G401 (cell line): ENCODE data around the gene NEXMIF. TPM values are rescaled to one million over a fixed set of nuclear protein-coding genes. Genes with fewer than 3 reads are reported as not detected.
"Not testable (repeated sequence)": the region's sequence is repeated elsewhere in the genome, so short reads cannot be mapped to it uniquely, and the experiment has no call there.

Experiments used
- DNase-seq: peaks from one replicate; pipeline ENCODE4 v3.0.0-alpha.2; 2015; ENCODE audit warnings: low spot score
- in situ Hi-C: cut with HindIII; loops from 2 replicates; pipeline ENCODE4 v1.10.0; 2016; ENCODE audit warnings: low sequenced_read_pairs, mixed read lengths
- total RNA-seq: library from RNA; depleted of rRNA; stranded (reverse); fragments of >200 nt; shearing (Covaris generic); gene quantifications from 2 replicates; pipeline ENCODE4 v1.2.3, GENCODE V29; 2014; rRNA removed

Gene NEXMIF
- total RNA-seq, 1 experiment from 2014 or later = not detected

DNA sequence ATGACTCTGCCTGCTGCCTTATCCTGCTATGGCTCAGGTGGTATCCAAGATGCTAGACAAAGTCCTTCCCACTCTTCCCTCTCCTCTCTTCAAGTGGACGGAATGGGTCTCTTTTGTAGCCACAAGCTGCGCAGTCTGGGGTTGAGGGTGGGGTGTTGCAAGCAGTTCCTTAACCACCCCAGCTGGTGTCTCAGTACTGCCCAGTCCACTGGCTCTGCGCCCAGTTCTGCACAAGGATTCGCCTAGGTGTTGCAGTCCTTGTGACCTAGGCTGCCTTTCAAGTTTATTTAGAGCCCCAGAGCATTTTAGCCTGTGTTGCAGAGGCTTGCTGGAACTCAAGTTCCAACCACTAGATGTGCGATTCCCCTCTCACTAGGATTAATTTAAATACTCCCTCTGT, 120.7 kb downstream of the NEXMIF start:
- no peak for DNase-seq
- in situ Hi-C loops = no loop called here

DNA sequence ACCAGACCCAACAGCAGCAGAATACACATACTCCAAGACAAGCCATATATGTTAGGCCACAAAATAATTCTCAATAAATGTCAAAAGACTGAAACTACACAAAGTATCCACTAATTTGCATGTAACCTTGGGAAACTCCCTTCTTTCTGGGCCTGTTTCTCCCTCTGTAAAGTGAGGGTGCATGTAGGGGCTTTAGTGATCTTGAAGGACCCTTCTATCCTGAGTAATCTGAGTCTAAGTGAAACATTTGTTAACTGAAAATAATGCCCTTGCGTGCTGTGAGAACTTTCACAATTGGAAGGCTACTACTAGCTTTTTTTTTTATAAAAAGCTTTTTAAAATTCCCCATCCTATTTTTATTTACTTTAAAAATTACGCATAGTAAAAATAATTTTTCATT, 125.2 kb downstream of the NEXMIF start:
- no peak for DNase-seq
- in situ Hi-C loops = no loop called here

DNA sequence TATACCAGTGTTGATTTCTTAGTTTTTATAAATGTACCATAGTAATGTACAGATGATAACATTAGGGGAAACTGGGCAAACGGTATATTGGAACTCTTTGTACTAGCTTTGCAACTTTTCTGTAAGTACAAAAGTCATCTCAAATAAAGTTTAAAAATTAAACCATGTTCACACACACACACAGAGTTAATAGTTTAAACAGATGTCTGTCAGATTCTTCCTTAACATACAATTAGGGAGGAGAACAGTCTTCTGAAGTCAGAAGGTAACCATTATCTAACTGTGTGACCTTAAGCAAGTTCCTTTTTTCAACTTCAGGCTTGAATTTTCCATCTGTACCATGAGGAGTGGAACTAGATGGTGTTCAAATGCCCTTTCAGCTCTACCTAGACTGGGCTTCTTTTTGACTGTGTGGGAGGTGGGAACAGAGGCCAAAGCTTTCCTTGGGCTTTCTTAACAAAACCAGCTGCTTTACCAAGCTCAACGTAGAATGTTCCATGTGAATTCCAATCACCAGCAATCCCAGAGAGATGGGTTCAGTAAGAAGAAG, 127.8 kb downstream of the NEXMIF start:
- DNase-seq = no peak
- in situ Hi-C loops = no loop called here

GRCh38 chrX:74788545-74789086, 136.6 kb downstream of the NEXMIF start:
- in situ Hi-C loops = no loop called here
- no peak for DNase-seq

DNA sequence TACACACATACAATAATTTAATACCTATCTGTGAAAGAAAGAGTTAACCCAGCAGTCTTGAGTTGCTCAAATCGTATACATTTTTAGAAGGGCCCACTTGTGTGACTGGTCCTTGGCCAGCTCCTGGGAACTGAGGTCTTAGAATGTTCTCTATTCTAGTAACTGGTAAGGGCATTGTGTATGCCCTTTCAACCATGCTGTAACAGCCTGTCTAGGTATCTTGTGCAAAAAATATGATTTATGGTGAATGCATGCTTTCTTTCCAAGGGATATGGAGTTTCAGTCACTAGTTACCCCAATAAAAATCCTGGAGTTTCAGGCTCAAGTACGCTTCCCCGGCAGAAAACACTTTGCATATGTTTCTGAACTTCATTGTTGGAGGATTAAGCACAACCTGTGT, 140.6 kb downstream of the NEXMIF start:
- no peak for DNase-seq
- in situ Hi-C loops = no loop called here

GRCh38 chrX:74781507-74782034, 143.7 kb downstream of the NEXMIF start:
- DNase-seq = no peak
- in situ Hi-C loops = no loop called here

GRCh38 chrX:74779175-74779574, 146.1 kb downstream of the NEXMIF start:
- in situ Hi-C loops = no loop called here
- no peak for DNase-seq

GRCh38 chrX:74774988-74775387, 150.3 kb downstream of the NEXMIF start:
- no peak for DNase-seq
- in situ Hi-C loops = no loop called here

GRCh38 chrX:74736450-74736849, 188.8 kb downstream of the NEXMIF start:
- in situ Hi-C loops = no loop called here
- no peak for DNase-seq

DNA sequence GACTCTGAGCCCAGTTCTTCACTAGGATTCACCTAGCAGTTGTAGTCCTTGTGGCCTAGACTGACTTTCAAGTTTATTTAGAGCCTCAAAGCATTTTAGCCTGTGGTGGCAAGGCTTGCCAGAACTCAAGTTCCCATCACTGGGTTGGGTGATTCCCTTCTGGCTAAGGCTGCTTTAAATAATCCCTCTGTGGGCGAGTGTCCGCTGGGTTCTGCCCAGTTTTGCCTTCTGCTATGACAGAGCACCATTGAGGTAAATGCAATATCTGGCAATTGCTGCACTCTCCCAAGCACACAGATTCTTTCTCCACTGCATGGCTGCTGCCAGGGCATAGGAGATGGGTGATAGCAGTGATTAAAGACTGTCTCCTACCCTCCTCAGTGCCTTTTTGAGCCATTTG, 220.0 kb downstream of the NEXMIF start:
- no peak for DNase-seq
- in situ Hi-C loops = no loop called here

DNA sequence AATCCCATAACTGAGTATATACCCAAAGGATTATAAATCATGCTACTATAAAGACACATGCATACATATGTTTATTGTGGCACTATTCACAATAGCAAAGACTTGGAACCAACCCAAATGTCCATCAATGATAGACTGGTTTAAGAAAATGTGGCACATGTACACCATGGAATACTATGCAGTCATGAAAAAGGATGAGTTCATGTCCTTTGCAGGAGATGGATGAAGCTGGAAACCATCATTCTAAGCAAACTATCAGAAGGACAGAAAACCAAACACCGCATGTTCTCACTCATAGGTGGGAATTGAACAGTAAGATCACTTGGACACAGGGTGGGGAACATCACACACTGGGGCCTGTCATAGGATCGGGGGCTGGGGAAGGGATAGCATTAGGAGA, 223.9 kb downstream of the NEXMIF start:
- in situ Hi-C loops, DNase-seq: not testable (repeated sequence)

DNA sequence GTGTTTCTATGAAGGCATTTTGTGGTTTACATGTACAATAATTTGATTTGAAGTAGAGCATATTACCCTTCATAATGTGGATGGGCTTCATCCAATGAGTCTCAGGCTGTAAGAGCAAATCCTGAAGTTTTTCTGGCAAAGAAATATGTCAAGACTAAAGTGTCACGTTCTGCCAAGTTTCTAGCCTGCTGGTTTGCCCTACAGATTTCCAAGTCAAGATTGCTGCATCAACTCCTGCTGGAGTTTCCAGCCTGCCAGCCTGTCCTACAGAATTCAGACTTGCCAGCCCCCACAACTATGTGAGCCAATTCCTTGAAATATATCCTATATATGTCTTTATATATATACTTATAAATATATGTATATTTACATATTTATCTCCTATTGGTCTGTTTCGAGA, 240.8 kb downstream of the NEXMIF start:
- in situ Hi-C loops = no loop called here
- no peak for DNase-seq

Other genes with a start within 250 kb of the NEXMIF start
- gene ABCB7, start 230.8 kb upstream of the NEXMIF start, total RNA-seq = 16.2 and 28.1 TPM in 2 replicates